Suprapubic skin (tissue), 4 donors: ENCODE data around the gene GVQW3. TPM values are rescaled to one million over a fixed set of nuclear protein-coding genes. Genes with fewer than 3 reads are reported as not detected.

Source experiments
- DNase-seq, 2 donors: peaks; one replicate each; pipeline ENCODE4 v3.0.0-alpha.2; 2019; ENCODE audit warnings: low spot score in 2 of 2
- H3K27ac ChIP-seq: fragments of 200-600 bp; sonication (generic); one replicate; pipeline ENCODE4 v1.5.1; 2019
- H3K27me3 ChIP-seq: fragments of 200-600 bp; sonication (generic); one replicate; pipeline ENCODE4 v1.5.1; 2019
- H3K36me3 ChIP-seq: fragments of 200-600 bp; sonication (generic); one replicate; pipeline ENCODE4 v1.5.1; 2019
- H3K4me1 ChIP-seq: fragments of 200-600 bp; sonication (generic); one replicate; pipeline ENCODE4 v1.5.1; 2019
- H3K4me3 ChIP-seq: fragments of 200-600 bp; sonication (generic); one replicate; pipeline ENCODE4 v1.5.1; 2019; ENCODE audit warnings: mild to moderate bottlenecking
- H3K9me3 ChIP-seq: fragments of 200-600 bp; sonication (generic); one replicate; pipeline ENCODE4 v1.5.1; 2019
- CTCF ChIP-seq, 2 donors: fragments of 200-600 bp in 1 of 2; fragments of 450-650 bp in 1 of 2; sonication (generic) in 1 of 2; IDR thresholded peaks; one replicate each; pipeline ENCODE4 v1.5.1; 2016 to 2019; ENCODE audit warnings: antibody characterized with exemption in 2 of 2, mild to moderate bottlenecking in 1 of 2, moderate library complexity in 1 of 2
- EP300 ChIP-seq: sonication (generic); formaldehyde crosslinking; IDR thresholded peaks from one replicate; pipeline ENCODE4 v1.6.1; 2017; ENCODE audit warnings: antibody characterized with exemption
- POLR2A ChIP-seq, 2 donors: fragments of 450-650 bp; IDR thresholded peaks; one replicate each; pipeline ENCODE4 v1.6.1; 2017; ENCODE audit warnings: antibody characterized with exemption in 2 of 2, mild to moderate bottlenecking in 2 of 2, moderate library complexity in 2 of 2
- POLR2AphosphoS5 ChIP-seq, 3 donors: sonication (generic); formaldehyde crosslinking; IDR thresholded peaks; one replicate each; pipeline ENCODE4 v1.6.1; 2017; ENCODE audit warnings: antibody characterized with exemption in 3 of 3
- WGBS: methylation state at CpG from one replicate; pipeline ENCODE4 v1.1.5; 2018; 5-methylcytosine and 5-hydroxymethylcytosine counted together
- total RNA-seq, 4 donors: library from RNA; depleted of rRNA; stranded (reverse); fragments of >200 nt; gene quantifications; one replicate each; pipeline ENCODE4 v1.1.0, GENCODE V29; 2016

GVQW3 gene
- total RNA-seq, 4 donors from 2014 or later, result 0.36 to 2.5 (median 1.1) TPM

- TF ChIP-seq EP300 (no peak), CTCF (IDR thresholded peaks at IDR 0.05) (no peak), POLR2A (IDR thresholded peaks at IDR 0.05) (no peak), POLR2AphosphoS5 (IDR thresholded peaks at IDR 0.05) (no peak)
- Histone ChIP-seq H3K4me3 (no peak overlapping the region), H3K36me3 (no peaks in the 10 kb centered on the region), H3K4me1 (no peaks in the 10 kb centered on the region), H3K27ac (no peak overlapping the region), H3K27me3 (no peaks in the 10 kb centered on the region), H3K9me3 (no peaks in the 10 kb centered on the region)
- WGBS, result 63% methylated on average over 2 of the region's 2 CpGs
- no peak for DNase-seq
Observed at GRCh38 chr11:76388408-76388807, 7.3 kb downstream of the GVQW3 start.

GRCh38 chr11:76391021-76391420, 9.9 kb downstream of the GVQW3 start:
- DNase-seq, result no peak
- Histone ChIP-seq H3K9me3 (no peaks in the 10 kb centered on the region), H3K4me1 (no peaks in the 10 kb centered on the region), H3K36me3 (no peaks in the 10 kb centered on the region), H3K4me3 (no peak overlapping the region), H3K27me3 (no peaks in the 10 kb centered on the region), H3K27ac (no peak overlapping the region)
- TF ChIP-seq CTCF (IDR thresholded peaks at IDR 0.05) (no peak), EP300 (no peak), POLR2A (IDR thresholded peaks at IDR 0.05) (no peak), POLR2AphosphoS5 (IDR thresholded peaks at IDR 0.05) (no peak)
- WGBS, result 29% methylated on average over 6 of the region's 6 CpGs

GRCh38 chr11:76391811-76392475, 10.8 kb downstream of the GVQW3 start:
- Histone ChIP-seq H3K27me3 (no peaks in the 10 kb centered on the region), H3K4me3 (no peak overlapping the region), H3K27ac (no peak overlapping the region), H3K4me1 (no peaks in the 10 kb centered on the region), H3K36me3 (no peaks in the 10 kb centered on the region), H3K9me3 (no peaks in the 10 kb centered on the region)
- DNase-seq, result no peak
- TF ChIP-seq POLR2A (IDR thresholded peaks at IDR 0.05), result no peak
- no peak for TF ChIP-seq POLR2AphosphoS5 (IDR thresholded peaks at IDR 0.05)
- no peak for TF ChIP-seq CTCF (IDR thresholded peaks at IDR 0.05)
- TF ChIP-seq EP300, result no peak
- 82% methylated on average over 7 of the region's 7 CpGs for WGBS

GRCh38 chr11:76392870-76393269, 11.7 kb downstream of the GVQW3 start:
- TF ChIP-seq POLR2A (IDR thresholded peaks at IDR 0.05), result no peak
- Histone ChIP-seq H3K4me3 (no peak overlapping the region), H3K4me1 (no peaks in the 10 kb centered on the region), H3K36me3 (no peaks in the 10 kb centered on the region), H3K27me3 (no peaks in the 10 kb centered on the region), H3K9me3 (no peaks in the 10 kb centered on the region), H3K27ac (no peak overlapping the region)
- WGBS, result 90% methylated on average over 1 of the region's 1 CpG
- no peak for DNase-seq

- H3K27me3 ChIP-seq, result no peaks in the 10 kb centered on the region
Observed at GRCh38 chr11:76394411-76394810, 13.3 kb downstream of the GVQW3 start.

More at GRCh38 chr11:76394411-76394810, 13.3 kb downstream of the GVQW3 start:
- H3K27ac ChIP-seq, result no peak overlapping the region
- H3K4me1 ChIP-seq, result no peaks in the 10 kb centered on the region
- no peaks in the 10 kb centered on the region for H3K36me3 ChIP-seq
- DNase-seq, result no peak
- no peak overlapping the region for H3K4me3 ChIP-seq
- no peaks in the 10 kb centered on the region for H3K9me3 ChIP-seq
- TF ChIP-seq EP300 (no peak), POLR2A (IDR thresholded peaks at IDR 0.05) (no peak), CTCF (IDR thresholded peaks at IDR 0.05) (no peak), POLR2AphosphoS5 (IDR thresholded peaks at IDR 0.05) (no peak)
